ENCODE data around the gene SNRK.

Gene SNRK, protein sequence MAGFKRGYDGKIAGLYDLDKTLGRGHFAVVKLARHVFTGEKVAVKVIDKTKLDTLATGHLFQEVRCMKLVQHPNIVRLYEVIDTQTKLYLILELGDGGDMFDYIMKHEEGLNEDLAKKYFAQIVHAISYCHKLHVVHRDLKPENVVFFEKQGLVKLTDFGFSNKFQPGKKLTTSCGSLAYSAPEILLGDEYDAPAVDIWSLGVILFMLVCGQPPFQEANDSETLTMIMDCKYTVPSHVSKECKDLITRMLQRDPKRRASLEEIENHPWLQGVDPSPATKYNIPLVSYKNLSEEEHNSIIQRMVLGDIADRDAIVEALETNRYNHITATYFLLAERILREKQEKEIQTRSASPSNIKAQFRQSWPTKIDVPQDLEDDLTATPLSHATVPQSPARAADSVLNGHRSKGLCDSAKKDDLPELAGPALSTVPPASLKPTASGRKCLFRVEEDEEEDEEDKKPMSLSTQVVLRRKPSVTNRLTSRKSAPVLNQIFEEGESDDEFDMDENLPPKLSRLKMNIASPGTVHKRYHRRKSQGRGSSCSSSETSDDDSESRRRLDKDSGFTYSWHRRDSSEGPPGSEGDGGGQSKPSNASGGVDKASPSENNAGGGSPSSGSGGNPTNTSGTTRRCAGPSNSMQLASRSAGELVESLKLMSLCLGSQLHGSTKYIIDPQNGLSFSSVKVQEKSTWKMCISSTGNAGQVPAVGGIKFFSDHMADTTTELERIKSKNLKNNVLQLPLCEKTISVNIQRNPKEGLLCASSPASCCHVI

DNA sequence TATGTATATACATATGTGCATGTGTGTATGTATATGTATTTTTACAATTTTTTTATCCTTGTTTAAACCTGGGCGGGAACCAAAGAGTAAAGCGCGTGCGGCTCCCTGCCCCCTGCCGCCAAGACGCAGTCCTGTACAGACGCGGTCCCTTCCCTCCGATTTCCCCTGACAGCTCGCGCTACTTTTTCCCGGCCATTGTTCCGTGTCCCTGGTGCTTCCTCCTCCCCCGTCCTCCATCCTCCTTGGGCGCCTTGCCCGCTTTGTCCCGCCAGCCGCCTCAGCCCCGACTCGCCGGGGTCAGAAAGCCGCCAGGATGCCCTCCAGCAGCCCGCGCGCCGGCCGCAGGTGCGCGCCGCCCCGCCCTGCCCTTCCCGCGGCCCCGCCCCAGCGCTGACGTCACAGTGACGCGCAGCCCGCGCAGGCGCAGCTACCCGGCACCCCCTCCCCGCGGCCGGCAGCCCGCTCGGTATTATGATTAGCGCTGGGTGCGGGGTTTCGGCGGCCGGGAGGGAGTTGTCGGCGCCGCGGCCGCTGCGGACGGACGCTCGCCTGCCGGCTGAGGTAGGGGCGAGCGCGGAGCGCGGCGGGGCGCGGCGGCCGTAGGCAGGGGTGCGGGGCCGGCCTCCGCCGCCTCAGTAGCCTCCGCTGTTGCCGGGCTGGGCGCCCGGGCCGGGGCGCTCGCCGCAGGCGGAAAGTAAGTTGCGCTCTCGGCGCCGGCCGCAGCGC, at the start of gene SNRK:
Gene SNRK (plus strand): TSS at position 426 of the 726 bp plus-strand sequence. CDS start 16,664 bp downstream, outside the sequence.
- peak; percentile 91 for DNase-seq (ENCODE audit: low read depth)

DNA sequence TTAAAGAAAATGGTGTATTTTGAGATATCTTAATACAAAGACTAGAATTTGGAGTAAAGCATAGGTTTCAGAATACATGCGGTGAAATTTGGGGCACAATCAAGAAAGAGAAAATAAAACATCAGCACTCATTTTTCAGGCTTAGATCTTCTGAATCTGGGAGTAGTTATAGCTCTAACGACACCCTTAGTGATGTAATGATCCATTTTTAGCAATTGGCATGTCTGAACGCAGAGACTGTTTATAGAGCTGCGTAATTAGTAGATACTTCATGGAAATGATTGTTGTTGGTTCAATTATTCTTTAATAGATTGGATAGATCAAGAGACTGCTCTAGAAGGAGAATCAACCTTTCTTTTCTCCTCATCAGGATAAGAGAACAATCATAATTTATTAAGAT, 47.5 kb upstream of the SNRK start:
- no peak for DNase-seq (ENCODE audit: low read depth)

DNA sequence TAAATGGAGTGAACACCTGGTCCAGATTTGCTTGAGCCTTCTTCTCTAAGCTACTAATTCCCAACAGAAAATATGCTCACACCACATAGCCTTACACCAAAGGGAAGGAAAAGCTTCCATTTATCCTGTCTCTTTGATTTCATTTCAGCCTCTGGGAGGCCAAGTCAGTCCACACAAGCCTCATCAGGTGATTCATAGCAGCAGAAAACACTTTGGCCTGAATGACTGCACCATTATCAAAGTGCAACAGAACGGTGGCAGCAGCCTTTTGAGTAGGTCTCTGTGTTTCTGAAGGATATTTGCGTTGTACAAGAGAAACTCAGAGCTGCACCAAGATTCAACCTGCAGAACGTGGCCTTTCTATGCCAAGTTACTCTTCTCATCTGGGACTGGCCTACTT, 46.6 kb upstream of the SNRK start:
- DNase-seq (ENCODE audit: low read depth) = no peak

DNA sequence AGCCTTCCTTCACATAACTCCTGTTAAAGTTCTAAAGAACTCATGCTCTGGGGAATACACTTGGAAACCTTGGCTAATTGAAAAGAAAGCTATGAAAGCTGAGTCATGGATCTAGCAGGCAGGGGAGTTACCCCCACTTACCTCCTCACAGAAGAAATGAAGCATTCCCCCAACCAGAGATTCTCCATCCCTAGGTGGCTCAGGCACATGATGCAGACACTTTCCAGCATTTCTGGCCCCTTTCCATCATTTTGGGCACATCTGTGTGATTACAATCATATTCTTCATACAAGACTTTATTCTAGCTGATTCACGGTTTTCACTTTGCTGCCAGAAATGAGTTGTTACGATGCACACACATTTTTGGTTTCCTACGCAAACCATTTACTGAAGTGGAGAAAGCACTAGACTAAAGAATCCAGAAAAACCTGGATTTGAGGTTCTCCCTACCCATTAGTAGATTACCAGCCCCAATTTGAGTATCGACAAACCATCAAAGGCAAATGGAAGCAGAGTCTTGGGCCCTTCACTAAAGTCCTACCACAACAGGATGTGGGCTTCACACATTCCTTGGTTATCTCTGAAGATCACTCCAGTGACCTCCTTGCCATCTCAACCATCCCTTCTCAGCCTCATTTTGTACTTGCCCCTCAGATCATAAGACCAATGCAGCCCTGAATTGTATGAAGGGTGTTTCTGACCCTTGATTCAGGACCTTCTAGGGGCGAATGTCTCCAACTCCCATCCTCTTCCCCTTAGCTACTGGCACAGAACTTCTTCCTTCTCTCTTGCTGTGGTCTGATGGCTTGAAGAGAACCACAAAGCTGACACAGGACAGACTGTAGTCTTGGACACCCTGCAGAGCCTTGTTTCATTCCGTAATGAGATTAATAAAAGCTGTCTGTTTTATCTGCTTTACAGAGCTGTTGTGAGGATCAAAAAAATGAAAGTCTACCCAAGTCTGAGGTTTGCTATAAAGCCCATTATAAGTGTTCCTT, 42.5 kb upstream of the SNRK start:
- DNase-seq (ENCODE audit: low read depth) = no peak

DNA sequence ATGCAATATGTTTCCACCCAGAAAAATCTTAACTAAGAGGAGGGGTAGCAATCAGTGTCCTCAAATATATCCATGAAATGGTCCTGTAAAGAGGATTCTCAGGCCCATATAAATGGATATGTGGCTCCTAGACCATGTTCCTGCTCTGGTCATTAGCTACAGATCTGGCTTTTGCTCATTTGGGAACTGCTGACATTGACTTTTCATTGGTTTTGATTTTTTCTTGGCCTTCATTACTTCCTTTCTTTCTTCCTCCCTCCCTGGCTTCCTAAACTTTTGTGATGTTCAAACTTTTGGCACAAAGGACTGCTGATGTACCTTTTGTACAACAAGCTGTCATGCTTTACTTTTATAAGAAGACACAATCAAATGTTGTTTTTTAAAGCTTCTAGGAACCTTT, 41.6 kb upstream of the SNRK start:
- no peak for DNase-seq (ENCODE audit: low read depth)

DNA sequence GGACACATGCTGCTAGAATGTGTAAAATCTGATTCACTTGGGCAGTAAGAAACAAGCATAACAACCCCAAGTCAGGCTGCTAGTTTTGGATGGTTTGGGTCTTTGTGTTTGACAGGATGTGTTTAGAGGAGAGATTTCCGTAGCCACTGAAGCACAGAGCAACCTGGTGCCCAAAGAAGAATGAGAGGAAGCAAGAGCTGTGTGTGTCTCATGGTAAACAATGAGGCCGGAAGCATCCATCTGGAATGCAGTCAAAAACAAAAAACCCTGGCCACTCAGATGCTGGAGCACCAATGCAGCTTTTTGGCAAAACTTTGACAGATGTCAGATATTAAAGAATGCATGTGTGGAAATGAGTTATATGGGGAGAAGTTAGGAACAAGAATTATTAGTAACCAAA, 39.4 kb upstream of the SNRK start:
- DNase-seq (ENCODE audit: low read depth) = no peak

DNA sequence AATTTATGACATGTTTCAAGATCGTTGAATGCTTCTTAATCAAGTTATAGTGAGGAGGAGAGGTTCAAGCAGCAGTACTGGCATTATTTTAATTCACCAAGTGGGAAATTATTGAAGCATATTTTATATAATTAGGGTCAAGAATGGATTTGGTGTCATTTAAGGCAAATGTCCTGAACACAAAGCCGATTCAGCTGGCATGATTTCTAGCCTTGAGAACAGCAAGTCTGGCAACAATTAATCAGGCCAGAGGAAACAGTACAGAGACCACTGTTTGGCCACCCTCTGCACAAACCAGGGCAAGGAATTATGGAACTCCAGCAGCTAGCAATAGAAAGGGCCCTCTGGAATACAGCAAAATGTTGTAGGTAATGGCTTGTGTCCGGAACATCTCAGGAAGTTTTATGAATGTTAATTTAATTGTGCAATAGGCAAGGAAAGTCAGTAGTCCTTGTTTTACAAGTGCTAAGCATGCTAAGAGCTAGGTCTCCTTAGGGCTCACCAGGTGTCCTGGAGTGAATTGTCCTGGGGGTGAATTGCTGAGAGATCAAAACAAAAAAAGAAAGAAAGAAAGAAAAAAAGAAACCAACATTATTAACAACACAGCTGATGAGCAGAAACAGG, 38.7 kb upstream of the SNRK start:
- no peak for DNase-seq (ENCODE audit: low read depth)

DNA sequence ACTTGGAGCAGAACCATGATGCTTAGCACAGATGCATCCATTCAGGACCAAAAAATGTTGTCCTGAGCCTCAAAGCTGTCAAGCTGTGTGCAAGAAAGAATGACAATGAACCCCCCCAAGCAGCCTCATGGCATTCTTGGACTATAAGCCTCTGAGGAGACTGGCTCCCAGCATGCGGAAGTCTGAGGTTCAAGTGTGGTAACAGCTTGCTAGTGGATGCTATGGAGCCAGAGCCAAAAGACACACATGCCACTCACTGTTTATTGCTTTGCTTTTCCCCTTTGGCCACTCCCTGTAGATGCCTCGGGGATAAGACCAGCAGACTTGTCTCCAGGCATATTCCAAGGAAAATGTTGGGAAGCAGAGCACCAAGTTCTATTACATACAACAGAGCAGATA, 38.2 kb upstream of the SNRK start:
- no peak for DNase-seq (ENCODE audit: low read depth)

DNA sequence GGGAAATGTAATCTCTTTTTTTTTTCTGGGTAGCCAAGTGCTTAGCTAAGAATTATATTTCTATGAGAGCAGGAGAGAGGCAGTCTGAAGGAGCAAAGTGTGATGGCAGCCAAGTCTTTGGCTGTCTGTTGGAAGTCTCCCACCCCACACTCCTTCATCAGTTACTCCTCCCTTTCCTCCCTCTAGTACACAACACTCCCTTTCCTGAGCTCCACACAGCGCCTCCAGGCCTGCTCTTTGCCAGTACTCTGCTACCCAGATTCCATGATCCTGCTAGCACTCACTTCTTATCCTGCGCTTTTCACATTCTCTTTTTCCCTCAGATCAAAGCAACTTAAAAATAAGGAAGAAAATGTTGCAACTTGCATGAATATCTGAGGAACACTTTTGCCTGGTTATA, 37.4 kb upstream of the SNRK start:
- no peak for DNase-seq (ENCODE audit: low read depth)

DNA sequence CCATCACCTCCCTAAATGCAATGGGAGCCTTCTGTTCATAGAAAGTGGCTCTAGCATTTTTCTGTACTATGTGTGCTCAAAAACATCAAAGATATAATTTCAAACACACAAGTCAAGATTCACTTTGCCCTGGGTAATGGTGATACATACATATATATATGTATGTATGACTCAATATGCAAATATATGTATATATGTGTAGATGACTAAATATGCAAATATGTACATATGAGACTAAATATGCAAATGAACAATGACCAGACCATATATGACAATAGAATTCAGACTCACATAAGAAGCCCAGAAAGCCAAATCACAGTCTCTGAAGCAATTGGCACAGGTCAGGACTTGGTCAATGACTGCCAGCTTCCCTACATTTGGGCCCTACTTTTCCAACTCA, 36.9 kb upstream of the SNRK start:
- DNase-seq (ENCODE audit: low read depth) = no peak

DNA sequence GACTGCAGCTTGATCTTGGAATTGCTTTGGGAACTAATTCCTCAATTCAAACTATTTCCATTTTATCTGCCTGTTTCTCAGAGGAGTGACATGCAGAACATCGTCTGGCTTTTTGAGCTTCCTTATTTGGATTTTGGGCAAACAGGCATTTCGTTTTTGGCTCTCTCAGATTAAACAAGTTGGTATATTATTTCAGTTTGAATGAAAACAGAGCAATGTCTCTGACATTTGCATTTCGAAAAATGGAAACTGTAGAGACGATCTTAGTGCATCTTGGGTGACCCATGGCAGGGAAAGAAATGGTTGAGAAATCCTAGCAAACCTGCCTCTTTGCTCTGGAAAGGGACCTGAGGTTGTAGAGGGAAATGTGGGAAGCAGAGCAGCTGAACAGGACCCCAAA, 33.0 kb upstream of the SNRK start:
- no peak for DNase-seq (ENCODE audit: low read depth)

DNA sequence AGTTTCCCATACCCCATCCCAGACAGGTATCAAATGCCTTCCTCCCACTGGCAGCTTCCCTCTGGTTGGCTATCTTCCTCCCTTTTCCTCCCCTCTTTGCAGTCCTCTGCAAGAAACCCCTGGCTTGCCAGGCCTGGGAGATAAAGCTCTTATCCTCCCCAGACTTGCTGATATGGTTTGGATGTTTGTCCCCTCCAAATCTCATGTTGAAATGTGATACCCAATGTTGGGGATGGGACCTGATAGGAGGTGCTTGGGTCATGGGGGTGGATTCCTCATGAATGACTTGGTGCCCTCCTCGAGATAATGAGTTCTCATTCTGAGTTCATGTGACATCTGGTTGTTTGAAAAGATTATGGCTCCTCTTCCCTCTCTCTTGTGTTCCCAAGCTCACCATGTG, 32.2 kb upstream of the SNRK start:
- no peak for DNase-seq (ENCODE audit: low read depth)

DNA sequence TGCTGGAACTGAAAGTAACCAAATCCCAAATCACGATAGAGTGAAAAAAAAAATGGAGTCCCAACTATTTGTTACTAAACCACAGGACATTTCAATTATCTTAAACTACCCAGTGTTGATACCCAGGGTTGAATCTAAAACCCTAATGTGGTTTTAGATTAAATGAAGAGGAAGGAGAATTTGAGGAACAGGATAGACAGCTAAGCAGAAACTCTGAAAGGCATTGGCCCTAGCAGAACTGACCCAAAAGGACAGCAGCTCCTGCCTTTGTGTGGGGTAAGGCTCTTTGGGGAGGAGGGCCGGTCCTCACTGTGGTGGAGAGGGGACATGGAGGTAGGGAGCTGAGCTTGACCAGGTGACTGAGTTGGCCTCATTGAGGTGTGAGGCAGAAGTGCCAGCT, 30.7 kb upstream of the SNRK start:
- DNase-seq (ENCODE audit: low read depth) = no peak

DNA sequence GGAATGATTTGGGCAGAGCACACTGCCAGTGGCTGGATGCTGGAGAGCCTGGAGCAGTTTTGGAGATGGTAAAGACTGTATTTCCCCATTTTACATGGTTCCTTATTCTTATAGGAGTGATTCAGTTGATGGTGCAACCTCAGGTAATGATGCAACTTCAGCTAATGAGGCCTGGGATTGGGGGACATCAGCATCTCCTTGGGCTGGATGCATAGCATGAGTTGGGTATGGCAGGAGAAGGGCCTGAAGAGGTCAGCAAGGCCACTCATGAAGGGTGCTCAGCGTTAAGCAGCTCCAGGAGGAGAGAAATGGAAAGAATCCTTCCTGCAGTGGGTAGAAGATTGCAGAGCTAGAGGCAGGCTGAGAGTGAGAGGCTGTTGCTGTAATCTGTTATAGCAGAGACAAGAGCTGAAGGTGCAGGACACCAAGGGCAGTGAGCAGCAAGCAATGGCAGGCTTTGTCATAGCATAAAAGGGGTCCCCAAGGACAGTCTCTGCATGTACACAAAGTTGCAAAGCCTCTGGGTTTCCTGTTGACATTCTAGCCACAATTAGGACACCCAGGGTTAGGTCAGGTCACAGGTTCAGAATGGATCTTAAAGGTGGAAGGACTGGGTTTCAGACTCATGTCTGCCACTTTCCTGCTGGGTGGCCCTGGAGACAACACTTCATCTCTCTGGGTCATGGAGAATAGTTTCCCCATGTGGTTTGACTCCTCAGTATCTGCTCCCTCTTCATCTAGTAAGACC, 29.5 kb upstream of the SNRK start:
- DNase-seq (ENCODE audit: low read depth) = no peak

DNA sequence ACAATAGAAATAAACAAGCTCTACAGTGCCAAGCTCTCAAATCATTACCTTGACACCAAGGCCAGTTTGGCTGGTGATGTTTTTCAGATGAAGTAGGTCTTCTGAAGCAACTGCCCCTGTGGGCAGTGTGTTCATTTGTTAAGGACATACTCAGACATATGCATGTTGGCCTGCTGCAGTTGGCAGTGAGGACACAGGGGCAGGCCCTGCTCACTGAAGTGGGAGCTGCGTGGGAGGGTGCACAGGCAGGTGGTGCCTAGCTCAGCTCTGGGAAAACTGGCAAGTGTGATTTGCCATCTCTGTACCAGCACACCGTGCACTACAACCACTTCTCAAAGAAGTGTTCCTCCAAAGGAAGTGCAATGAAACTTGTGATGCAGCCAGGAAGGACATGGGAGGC, 28.5 kb upstream of the SNRK start:
- DNase-seq (ENCODE audit: low read depth) = no peak

DNA sequence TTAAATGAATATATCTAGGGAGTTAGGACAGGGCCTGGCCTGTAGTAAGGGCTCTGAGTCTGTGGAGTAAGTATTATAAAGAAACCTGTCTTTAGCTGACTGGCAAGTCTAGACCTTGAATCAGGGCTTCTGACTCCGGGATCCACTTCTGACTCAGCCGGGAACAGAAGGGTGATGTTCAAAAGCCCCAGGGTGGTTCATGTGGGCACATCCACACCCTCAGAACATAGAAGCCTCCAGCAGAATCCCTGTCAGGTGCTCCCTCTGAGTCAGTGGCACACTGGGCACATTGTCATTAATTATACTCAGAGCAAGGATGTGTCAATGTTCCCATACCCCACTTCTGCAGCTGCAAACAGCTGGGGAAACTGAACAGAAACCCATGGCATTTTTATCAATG, 26.7 kb upstream of the SNRK start:
- DNase-seq (ENCODE audit: low read depth) = no peak

DNA sequence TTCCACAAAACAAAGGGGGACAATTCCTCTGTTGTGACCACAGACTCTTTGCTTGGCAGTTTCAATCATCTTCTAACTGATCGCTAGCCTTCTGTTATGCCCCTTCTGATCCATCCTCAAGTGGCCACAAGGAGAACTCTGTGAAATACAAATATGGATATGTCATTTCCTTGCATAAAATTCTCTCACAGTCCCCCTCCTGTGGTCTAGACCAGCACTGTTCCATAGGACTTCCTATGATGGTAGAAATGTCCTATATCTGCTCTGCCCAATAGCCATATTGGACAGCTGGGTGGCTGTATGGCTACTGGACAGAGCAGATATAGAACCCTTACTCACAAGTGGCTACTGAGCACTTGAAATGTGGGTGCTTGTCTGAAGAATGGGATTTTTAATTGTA, 25.9 kb upstream of the SNRK start:
- no peak for DNase-seq (ENCODE audit: low read depth)

DNA sequence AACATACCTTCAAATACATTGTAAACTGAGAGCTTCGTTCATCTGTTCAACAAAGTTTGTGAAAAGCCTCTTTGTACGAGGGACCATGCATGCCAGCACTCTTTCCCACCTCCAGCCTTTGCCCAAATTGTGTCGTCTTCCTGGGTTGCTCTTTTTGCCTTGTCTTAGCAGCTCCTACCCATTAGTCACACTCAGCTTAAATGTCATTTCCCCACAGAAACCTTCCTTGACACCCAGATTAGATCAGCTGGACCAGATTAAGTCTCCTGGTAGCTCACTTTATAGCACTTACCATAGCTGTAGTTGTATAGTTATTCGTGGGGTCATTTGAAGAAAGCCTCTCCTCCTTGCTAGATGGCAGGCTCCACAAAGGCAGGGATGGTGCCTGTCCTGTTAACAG, 24.1 kb upstream of the SNRK start:
- no peak for DNase-seq (ENCODE audit: low read depth)

DNA sequence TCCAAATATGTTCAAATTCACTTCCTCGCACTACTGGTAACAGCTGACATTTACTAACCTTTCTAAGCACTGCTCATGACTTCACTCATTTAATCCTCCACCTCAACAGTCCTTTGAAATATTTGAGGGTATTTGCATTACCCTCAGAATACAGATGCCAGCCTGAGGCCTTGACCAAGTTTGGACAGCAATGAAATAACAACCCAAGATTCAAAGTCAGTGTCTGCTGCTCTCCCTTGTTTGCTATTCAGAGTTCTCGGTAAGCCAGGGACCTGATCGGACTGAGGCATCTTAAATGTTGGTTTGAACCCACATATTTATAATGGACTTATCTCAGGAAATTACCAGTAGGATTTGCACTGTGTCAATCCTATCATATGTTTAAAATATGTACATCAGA, 19.9 kb upstream of the SNRK start:
- no peak for DNase-seq (ENCODE audit: low read depth)

DNA sequence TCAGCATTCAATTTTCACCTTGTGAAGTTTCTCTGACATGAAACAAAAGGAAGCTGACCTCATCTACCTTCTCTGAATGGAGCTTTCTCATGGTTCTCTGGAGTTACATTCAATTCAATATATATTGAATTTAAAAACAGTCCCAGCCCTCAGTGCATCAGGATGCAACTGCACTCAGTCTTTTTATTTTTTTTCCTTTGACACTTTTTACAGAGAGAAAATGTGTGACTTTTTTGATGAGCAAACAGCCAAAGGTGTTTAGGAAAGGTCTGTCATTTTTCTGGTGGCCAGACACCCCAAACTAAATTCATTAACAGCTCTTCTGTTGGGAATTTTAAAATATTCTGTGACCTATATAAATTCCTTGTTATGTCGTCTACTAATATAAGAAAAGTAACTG, 19.3 kb upstream of the SNRK start:
- DNase-seq (ENCODE audit: low read depth) = no peak

DNA sequence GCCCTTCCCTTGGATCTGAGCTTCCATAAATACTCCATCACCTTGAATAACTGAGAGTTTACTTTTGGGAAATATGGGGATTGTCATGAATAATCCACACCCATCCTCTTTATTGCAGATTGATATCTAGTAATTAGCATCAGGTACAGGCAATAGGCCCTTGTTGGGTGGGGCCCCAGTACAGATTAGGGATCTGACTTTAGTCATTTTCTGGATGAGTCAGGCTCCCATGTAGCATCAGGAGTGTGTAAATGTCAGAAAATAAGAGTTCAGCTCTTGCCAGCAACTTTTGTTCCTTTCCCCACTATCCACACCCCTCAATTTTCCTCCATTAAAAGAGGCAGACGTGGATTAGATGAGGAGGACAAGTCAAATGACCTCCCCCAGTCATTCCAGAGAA, 17.7 kb upstream of the SNRK start:
- DNase-seq (ENCODE audit: low read depth) = no peak

Data from activated T-cell treated with anti-CD3 and anti-CD28 coated beads for 48 hours (primary cell).